ENCODE data around the gene RNF215. TPM values are rescaled to one million over a fixed set of nuclear protein-coding genes. Genes with fewer than 3 reads are reported as not detected.

The RNF215 gene
- total and polyA plus RNA-seq, 10 of the 15 experiments (the other 5 are each of a cell fraction or from before 2014, with no cell fraction given): 0.31 to 7.6 (median 3.0) TPM; not detected in 1

GRCh38 chr22:30426388-30427353, 39.5 kb upstream of the RNF215 start (continued):
- no peak for TF ChIP-seq EZH2 (IDR thresholded peaks at IDR 0.05; ENCODE audit: borderline replicate concordance, control insufficient read depth, low read depth, low read length)
- 0 out of 2 replicates have a peak, but pooled peaks have one; percentile 15 for TF ChIP-seq GATAD2B (conservative IDR thresholded peaks at IDR 0.05; ENCODE audit: low read depth)
- TF ChIP-seq IKZF2 (IDR thresholded peaks at IDR 0.05): 0 out of 4 replicates have a peak, but pooled peaks of 1 of the 2 experiments have one; percentile 11
- TF ChIP-seq MTA2 (IDR thresholded peaks at IDR 0.05; ENCODE audit: low read depth): 0 out of 2 replicates have a peak, but pooled peaks have one; percentile 39
- TF ChIP-seq SMARCA5 (IDR thresholded peaks at IDR 0.05): peak; percentile 100
- TF ChIP-seq ATF2 (IDR thresholded peaks at IDR 0.05; ENCODE audit: low read length): no peak
- TF ChIP-seq ZBED1 (IDR thresholded peaks at IDR 0.05; ENCODE audit: borderline replicate concordance): no peak
- TF ChIP-seq RAD21 (IDR thresholded peaks at IDR 0.05; ENCODE audit: insufficient read depth, low read depth, low read length): peak; percentile 46
- TF ChIP-seq, protein P1, sequence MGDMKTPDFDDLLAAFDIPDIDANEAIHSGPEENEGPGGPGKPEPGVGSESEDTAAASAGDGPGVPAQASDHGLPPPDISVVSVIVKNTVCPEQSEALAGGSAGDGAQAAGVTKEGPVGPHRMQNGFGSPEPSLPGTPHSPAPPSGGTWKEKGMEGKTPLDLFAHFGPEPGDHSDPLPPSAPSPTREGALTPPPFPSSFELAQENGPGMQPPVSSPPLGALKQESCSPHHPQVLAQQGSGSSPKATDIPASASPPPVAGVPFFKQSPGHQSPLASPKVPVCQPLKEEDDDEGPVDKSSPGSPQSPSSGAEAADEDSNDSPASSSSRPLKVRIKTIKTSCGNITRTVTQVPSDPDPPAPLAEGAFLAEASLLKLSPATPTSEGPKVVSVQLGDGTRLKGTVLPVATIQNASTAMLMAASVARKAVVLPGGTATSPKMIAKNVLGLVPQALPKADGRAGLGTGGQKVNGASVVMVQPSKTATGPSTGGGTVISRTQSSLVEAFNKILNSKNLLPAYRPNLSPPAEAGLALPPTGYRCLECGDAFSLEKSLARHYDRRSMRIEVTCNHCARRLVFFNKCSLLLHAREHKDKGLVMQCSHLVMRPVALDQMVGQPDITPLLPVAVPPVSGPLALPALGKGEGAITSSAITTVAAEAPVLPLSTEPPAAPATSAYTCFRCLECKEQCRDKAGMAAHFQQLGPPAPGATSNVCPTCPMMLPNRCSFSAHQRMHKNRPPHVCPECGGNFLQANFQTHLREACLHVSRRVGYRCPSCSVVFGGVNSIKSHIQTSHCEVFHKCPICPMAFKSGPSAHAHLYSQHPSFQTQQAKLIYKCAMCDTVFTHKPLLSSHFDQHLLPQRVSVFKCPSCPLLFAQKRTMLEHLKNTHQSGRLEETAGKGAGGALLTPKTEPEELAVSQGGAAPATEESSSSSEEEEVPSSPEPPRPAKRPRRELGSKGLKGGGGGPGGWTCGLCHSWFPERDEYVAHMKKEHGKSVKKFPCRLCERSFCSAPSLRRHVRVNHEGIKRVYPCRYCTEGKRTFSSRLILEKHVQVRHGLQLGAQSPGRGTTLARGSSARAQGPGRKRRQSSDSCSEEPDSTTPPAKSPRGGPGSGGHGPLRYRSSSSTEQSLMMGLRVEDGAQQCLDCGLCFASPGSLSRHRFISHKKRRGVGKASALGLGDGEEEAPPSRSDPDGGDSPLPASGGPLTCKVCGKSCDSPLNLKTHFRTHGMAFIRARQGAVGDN (IDR thresholded peaks at IDR 0.05): peak; percentile 39; the same call in 1 of the 2 replicates
- TF ChIP-seq PML (IDR thresholded peaks at IDR 0.05; ENCODE audit: low read length): no peak
- TF ChIP-seq SMC3 (IDR thresholded peaks at IDR 0.05; ENCODE audit: borderline replicate concordance, low read length): peak; percentile 47; the same call in 1 of the 2 replicates
- peak in 1 of 2 experiments; percentile 22; a peak in 1 of 4 replicates for TF ChIP-seq ETV6 (conservative IDR thresholded peaks at IDR 0.05 in 1 of 2, IDR thresholded peaks at IDR 0.05 in 1 of 2; ENCODE audit: borderline replicate concordance in 1 of 2, low read depth in 1 of 2)
- TF ChIP-seq EGR1 (IDR thresholded peaks at IDR 0.05; ENCODE audit: borderline replicate concordance in 1 of 2, low read depth in 2 of 2, low read length in 2 of 2): 0 out of 3 replicates have a peak, but pooled peaks of 1 of the 2 experiments have one; percentile 4
- peak; percentile 25; the same call in 1 of the 2 replicates for TF ChIP-seq ZNF24 (IDR thresholded peaks at IDR 0.05)
- peak; percentile 34 to 55; a peak in 3 of 4 replicates for TF ChIP-seq BHLHE40 (IDR thresholded peaks at IDR 0.05; ENCODE audit: borderline replicate concordance in 1 of 2, low read depth in 2 of 2, low read length in 1 of 2)
- TF ChIP-seq ZNF217 (IDR thresholded peaks at IDR 0.05): peak; percentile 59; the same call in 1 of the 2 replicates
- TF ChIP-seq RFX5 (IDR thresholded peaks at IDR 0.05; ENCODE audit: low read depth, low read length): 0 out of 2 replicates have a peak, but pooled peaks have one; percentile 17
- peak; percentile 50; the same call in 1 of the 2 replicates for TF ChIP-seq YY1 (IDR thresholded peaks at IDR 0.05; ENCODE audit: low read depth, low read length)
- peak; percentile 97 for TF ChIP-seq NFXL1 (IDR thresholded peaks at IDR 0.05; ENCODE audit: borderline replicate concordance)
- TF ChIP-seq, protein P2, sequence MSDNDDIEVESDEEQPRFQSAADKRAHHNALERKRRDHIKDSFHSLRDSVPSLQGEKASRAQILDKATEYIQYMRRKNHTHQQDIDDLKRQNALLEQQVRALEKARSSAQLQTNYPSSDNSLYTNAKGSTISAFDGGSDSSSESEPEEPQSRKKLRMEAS (IDR thresholded peaks at IDR 0.05; ENCODE audit: low read depth, low read length): peak; percentile 47; the same call in 1 of the 2 replicates
- TF ChIP-seq NR2F1 (conservative IDR thresholded peaks at IDR 0.05): peak; percentile 63
- TF ChIP-seq ATF3 (IDR thresholded peaks at IDR 0.05; ENCODE audit: borderline replicate concordance, extremely low read depth, low read depth, low read length): no peak
- peak; percentile 41; the same call in 1 of the 2 replicates for TF ChIP-seq KDM1A (IDR thresholded peaks at IDR 0.05; ENCODE audit: borderline replicate concordance)

Measured in GM12878 (cell line).